HG02885 (cell line): ENCODE measurements around the gene ST8SIA5.

Experiments used
- ATAC-seq: cut with Tn5 transposase; IDR thresholded peaks from one replicate; pipeline ENCODE4 v1.9.1; 2021; ENCODE audit warnings: mild to moderate bottlenecking; ENCODE audit not compliant: unreplicated experiment, poor library complexity

The ST8SIA5 gene

GRCh38 chr18:46639386-46639785, 117.5 kb downstream of the ST8SIA5 start:
- no peak for ATAC-seq

GRCh38 chr18:46636040-46636630, 120.7 kb downstream of the ST8SIA5 start:
- ATAC-seq, result no peak

- no peak for ATAC-seq
Observed at GRCh38 chr18:46632401-46633071, 124.3 kb downstream of the ST8SIA5 start.

GRCh38 chr18:46630991-46631390, 125.9 kb downstream of the ST8SIA5 start:
- ATAC-seq, result no peak

- ATAC-seq, result no peak
Observed at GRCh38 chr18:46630160-46630559, 126.7 kb downstream of the ST8SIA5 start.

- no peak for ATAC-seq
Observed at GRCh38 chr18:46629361-46629760, 127.5 kb downstream of the ST8SIA5 start.

- ATAC-seq, result no peak
Observed at GRCh38 chr18:46628206-46628605, 128.6 kb downstream of the ST8SIA5 start.

- ATAC-seq, result no peak
Observed at GRCh38 chr18:46627136-46627535, 129.7 kb downstream of the ST8SIA5 start.

GRCh38 chr18:46625069-46625468, 131.8 kb downstream of the ST8SIA5 start:
- ATAC-seq, result no peak

GRCh38 chr18:46624127-46624526, 132.7 kb downstream of the ST8SIA5 start:
- ATAC-seq, result no peak

- ATAC-seq, result no peak
Observed at GRCh38 chr18:46623541-46623940, 133.3 kb downstream of the ST8SIA5 start.

GRCh38 chr18:46622999-46623398, 133.9 kb downstream of the ST8SIA5 start:
- ATAC-seq, result no peak

- no peak for ATAC-seq
Observed at GRCh38 chr18:46622451-46622850, 134.4 kb downstream of the ST8SIA5 start.

GRCh38 chr18:46621871-46622270, 135.0 kb downstream of the ST8SIA5 start:
- ATAC-seq, result no peak

- ATAC-seq, result no peak
Observed at GRCh38 chr18:46621111-46621766, 135.6 kb downstream of the ST8SIA5 start.

- no peak for ATAC-seq
Observed at GRCh38 chr18:46619559-46619958, 137.3 kb downstream of the ST8SIA5 start.
